Pancreas (tissue), 10 donors: Measurements from ENCODE around the gene PDXK. TPM values are rescaled to one million over a fixed set of nuclear protein-coding genes. Genes with fewer than 3 reads are reported as not detected.

Experiments used
- ATAC-seq, 4 donors: fragments of 200-7000 bp; cut with Tn5 transposase; one replicate each; pipeline versions ENCODE4 v1.8.0 to v1.9.1; 2020; ENCODE audit warnings: mild to moderate bottlenecking in 4 of 4, moderate library complexity in 4 of 4
- DNase-seq, 6 donors: peaks; one replicate each; pipeline ENCODE4 v3.0.0-alpha.2; 2020
- FAIRE-seq: peaks from 2 replicates; lab custom pipeline; 2012; peaks lifted over from hg19 to GRCh38; lab: Jason Lieb, UNC
- H3K27ac ChIP-seq, 4 donors: fragments of 200-600 bp; sonication (generic); 1 replicate in 3 of 4; 2 replicates in 1 of 4; pipeline versions ENCODE4 v1.5.0 to v1.8.0; 2020
- H3K27me3 ChIP-seq, 4 donors: fragments of 200-600 bp; one replicate each; pipeline ENCODE4 v1.8.0; 2021
- H3K36me3 ChIP-seq, 3 donors: fragments of 200-600 bp; sonication (generic) in 1 of 3; one replicate each; pipeline versions ENCODE4 v1.5.0 to v1.8.0; 2020 to 2021
- H3K4me1 ChIP-seq, 3 donors: fragments of 200-600 bp; one replicate each; pipeline ENCODE4 v1.8.0; 2021
- H3K4me3 ChIP-seq, 4 donors: fragments of 200-600 bp; sonication (generic) in 2 of 4; one replicate each; pipeline versions ENCODE4 v1.5.0 to v1.8.0; 2020 to 2021
- H3K9me3 ChIP-seq, 4 donors: fragments of 200-600 bp; one replicate each; pipeline ENCODE4 v1.8.0; 2021
- CTCF ChIP-seq, 4 donors: fragments of 200-600 bp; sonication (generic) in 3 of 4; IDR thresholded peaks; one replicate each; pipeline versions ENCODE4 v1.5.0 to v1.8.0; 2021; ENCODE audit warnings: antibody characterized with exemption in 4 of 4
- WGBS, 2 donors: extraction: QIAGEN DNeasy Blood & Tissue Kit; methylation state at CpG; one replicate each; pipeline ENCODE4 v1.1.7; 2013; 5-methylcytosine and 5-hydroxymethylcytosine counted together
- intact Hi-C, 3 donors: fragments of 100-400 bp; cut with DNase I; formaldehyde crosslinking; loops; one replicate each; pipeline versions ENCODE4 v1.11.1 to v1.14.2; 2022
- polyA plus RNA-seq, 2 donors: library from polyadenylated mRNA; stranded (reverse); fragments of 200-250 nt; gene quantifications; one replicate each; pipeline ENCODE4 v1.2.3, GENCODE V29; 2013
- total RNA-seq, 6 donors: library from RNA; stranded (reverse); fragmentation: NEBNext Ultra II Directional in 4 of 6; extraction: Animal tissue kit (Norgen Biotek cat#: 25700) in 4 of 6; gene quantifications; one replicate each; pipeline versions ENCODE4 v1.2.1 to v1.2.4, GENCODE V29; 2021 to 2023
- donor health status: healthy with polysubstance abuse.
- donor health status: DM: no; HTN: no; CAD: no; lungs with moderate emphysema.
- donor health status: DM: no; HTN: no; CAD: no.
- donor health status: control.
- donor health status: control.
- donor health status: Bipolar disorder and iron deficiency.
- donor health status: DM: yes; HTN: yes; CAD: no.
- donor health status: DM: no; HTN: no; CAD: no.
- donor health status: DM: no; HTN: no; CAD: no.
- donor health status: DM: yes; HTN: yes; CAD: no.

PDXK gene
- total and polyA plus RNA-seq, 8 donors, result 63.2 to 100 (median 65.9) TPM

- WGBS, 2 donors, result 50 to 66% methylated on average over 25 to 26 of the region's 26 CpGs
- DNase-seq (no peak), FAIRE-seq (no peak), ATAC-seq (no peak)
- no peaks in the 10 kb centered on the region for H3K27me3 ChIP-seq
- TF ChIP-seq CTCF (IDR thresholded peaks at IDR 0.05), result no peak
- no peaks in the 10 kb centered on the region for H3K9me3 ChIP-seq
- peaks cover 0 to 4% (median 0%) of the 10 kb centered on the region in 3 donors for H3K4me1 ChIP-seq
- H3K27ac ChIP-seq, result no peak overlapping the region
- intact Hi-C loops, result loop anchor here in 2 of 3 donors (5.0 to 10.0 kb wide), 4 partner anchors 135 to 175 kb away; no protein-coding TSS in a partner anchor
- no peak overlapping the region for H3K4me3 ChIP-seq
- no peaks in the 10 kb centered on the region for H3K36me3 ChIP-seq
Observed at GRCh38 chr21:43809853-43810504, 91.0 kb downstream of the PDXK start.

GRCh38 chr21:43810505-43811261, 91.8 kb downstream of the PDXK start:
- 9 to 18% methylated on average over 20 to 23 of the region's 23 CpGs for WGBS, 2 donors
- H3K27ac ChIP-seq, result no peak overlapping the region
- H3K4me3 ChIP-seq, result no peak overlapping the region
- no peaks in the 10 kb centered on the region for H3K27me3 ChIP-seq
- H3K9me3 ChIP-seq, result no peaks in the 10 kb centered on the region
- peaks cover 0 to 4% (median 0%) of the 10 kb centered on the region in 3 donors for H3K4me1 ChIP-seq
- peak; percentile 82 to 96 (median 94) for TF ChIP-seq CTCF (IDR thresholded peaks at IDR 0.05)
- intact Hi-C loops, result loop anchor here in 1 of 3 donors (5.0 to 10.0 kb wide), 2 partner anchors 134 to 167 kb away; no protein-coding TSS in a partner anchor
- DNase-seq, result peak; percentile 71 to 99 (median 90)
- H3K36me3 ChIP-seq, result no peaks in the 10 kb centered on the region
- ATAC-seq, result peak; percentile 75 to 94 (median 90)
- FAIRE-seq, result no peak

- ATAC-seq, result no peak
- peak in 1 of 6 donors; percentile 72 for DNase-seq
- peaks cover 0 to 4% (median 0%) of the 10 kb centered on the region in 3 donors for H3K4me1 ChIP-seq
- no peak overlapping the region for H3K27ac ChIP-seq
- H3K4me3 ChIP-seq, result peak overlapping the region in 1 of 4 donors; percentile 7
- H3K36me3 ChIP-seq, result no peaks in the 10 kb centered on the region
- H3K27me3 ChIP-seq, result no peaks in the 10 kb centered on the region
- no peak for TF ChIP-seq CTCF (IDR thresholded peaks at IDR 0.05)
- FAIRE-seq, result no peak
- 68 to 77% methylated on average over 24 of the region's 24 CpGs for WGBS, 2 donors
- intact Hi-C loops, result loop anchor here in 1 of 3 donors (5.0 to 10.0 kb wide), 2 partner anchors 133 to 166 kb away; no protein-coding TSS in a partner anchor
- H3K9me3 ChIP-seq, result no peaks in the 10 kb centered on the region
Observed at GRCh38 chr21:43811262-43812105, 92.6 kb downstream of the PDXK start.

Other genes with a start within 250 kb of the PDXK start
- under 1 TPM; 0.14 to 0.32 (median 0.24) TPM for gene HSF2BP, start 59.6 kb upstream of the PDXK start, total RNA-seq
- gene HSF2BP, start 59.6 kb upstream of the PDXK start, polyA plus RNA-seq, result under 1 TPM; 0.11 to 0.14 TPM
- 10 to 100 TPM in 3 of 6 donors, 1 to 10 TPM in 3; 7.2 to 13.3 (median 9.7) TPM for gene RRP1B, start 59.6 kb upstream of the PDXK start, total RNA-seq
- 1 to 10 TPM; 4.4 to 5.4 TPM for gene RRP1B, start 59.6 kb upstream of the PDXK start, polyA plus RNA-seq
- gene CSTB, start 57.2 kb downstream of the PDXK start, total RNA-seq, result 10 to 100 TPM in 4 of 6 donors, 1 to 10 TPM in 2; 7.4 to 21.3 (median 11.4) TPM
- gene CSTB, start 57.2 kb downstream of the PDXK start, polyA plus RNA-seq, result 10 to 100 TPM; 33.8 to 35.6 TPM
- gene RRP1, start 70.4 kb downstream of the PDXK start, total RNA-seq, result 10 to 100 TPM in 4 of 6 donors, 1 to 10 TPM in 2; 7.6 to 18.4 (median 12.0) TPM
- gene RRP1, start 70.4 kb downstream of the PDXK start, polyA plus RNA-seq, result 10 to 100 TPM; 15.1 to 17.4 TPM
- 10 to 100 TPM; 29.1 to 49.6 (median 32.6) TPM for gene AGPAT3, start 146.1 kb downstream of the PDXK start, total RNA-seq
- 10 to 100 TPM; 13.6 to 18.4 TPM for gene AGPAT3, start 146.1 kb downstream of the PDXK start, polyA plus RNA-seq